Suprapubic skin (tissue), 4 donors: ENCODE measurements around the gene PDIK1L. TPM values are rescaled to one million over a fixed set of nuclear protein-coding genes. Genes with fewer than 3 reads are reported as not detected.

Experiments used
- DNase-seq, 2 donors: peaks; one replicate each; pipeline ENCODE4 v3.0.0-alpha.2; 2019; ENCODE audit warnings: low spot score in 2 of 2
- H3K27ac ChIP-seq: fragments of 200-600 bp; sonication (generic); one replicate; pipeline ENCODE4 v1.5.1; 2019
- H3K27me3 ChIP-seq: fragments of 200-600 bp; sonication (generic); one replicate; pipeline ENCODE4 v1.5.1; 2019
- H3K36me3 ChIP-seq: fragments of 200-600 bp; sonication (generic); one replicate; pipeline ENCODE4 v1.5.1; 2019
- H3K4me1 ChIP-seq: fragments of 200-600 bp; sonication (generic); one replicate; pipeline ENCODE4 v1.5.1; 2019
- H3K4me3 ChIP-seq: fragments of 200-600 bp; sonication (generic); one replicate; pipeline ENCODE4 v1.5.1; 2019; ENCODE audit warnings: mild to moderate bottlenecking
- H3K9me3 ChIP-seq: fragments of 200-600 bp; sonication (generic); one replicate; pipeline ENCODE4 v1.5.1; 2019
- EP300 ChIP-seq: sonication (generic); formaldehyde crosslinking; IDR thresholded peaks from one replicate; pipeline ENCODE4 v1.6.1; 2017; ENCODE audit warnings: antibody characterized with exemption
- POLR2A ChIP-seq, 2 donors: fragments of 450-650 bp; IDR thresholded peaks; one replicate each; pipeline ENCODE4 v1.6.1; 2017; ENCODE audit warnings: antibody characterized with exemption in 2 of 2, mild to moderate bottlenecking in 2 of 2, moderate library complexity in 2 of 2
- POLR2AphosphoS5 ChIP-seq, 3 donors: sonication (generic); formaldehyde crosslinking; IDR thresholded peaks; one replicate each; pipeline ENCODE4 v1.6.1; 2017; ENCODE audit warnings: antibody characterized with exemption in 3 of 3
- WGBS: methylation state at CpG from one replicate; pipeline ENCODE4 v1.1.5; 2018; 5-methylcytosine and 5-hydroxymethylcytosine counted together
- total RNA-seq, 4 donors: library from RNA; depleted of rRNA; stranded (reverse); fragments of >200 nt; gene quantifications; one replicate each; pipeline ENCODE4 v1.1.0, GENCODE V29; 2016
- TF ChIP-seq, protein P1 (sequence below), 2 donors: fragments of 200-600 bp in 1 of 2; fragments of 450-650 bp in 1 of 2; sonication (generic) in 1 of 2; IDR thresholded peaks; one replicate each; pipeline ENCODE4 v1.5.1; 2016 to 2019; ENCODE audit warnings: antibody characterized with exemption in 2 of 2, mild to moderate bottlenecking in 1 of 2, moderate library complexity in 1 of 2

PDIK1L gene
- total RNA-seq: 10 to 100 TPM in 2 of 4 donors, 1 to 10 TPM in 2; 9.1 to 14.1 (median 10.0) TPM

- Histone ChIP-seq H3K36me3 (peaks cover 4% of the 10 kb centered on the region), H3K4me3 (peak within 1 kb of the TSS; percentile 98), H3K27me3 (no peaks in the 10 kb centered on the region), H3K4me1 (peaks cover 25% of the 10 kb centered on the region), H3K9me3 (no peaks in the 10 kb centered on the region), H3K27ac (peak within 1 kb of the TSS; percentile 97)
- WGBS: under 1% methylated on average over 57 of the region's 96 CpGs
- DNase-seq: peak; percentile 93 to 95
- TF ChIP-seq, protein P1, sequence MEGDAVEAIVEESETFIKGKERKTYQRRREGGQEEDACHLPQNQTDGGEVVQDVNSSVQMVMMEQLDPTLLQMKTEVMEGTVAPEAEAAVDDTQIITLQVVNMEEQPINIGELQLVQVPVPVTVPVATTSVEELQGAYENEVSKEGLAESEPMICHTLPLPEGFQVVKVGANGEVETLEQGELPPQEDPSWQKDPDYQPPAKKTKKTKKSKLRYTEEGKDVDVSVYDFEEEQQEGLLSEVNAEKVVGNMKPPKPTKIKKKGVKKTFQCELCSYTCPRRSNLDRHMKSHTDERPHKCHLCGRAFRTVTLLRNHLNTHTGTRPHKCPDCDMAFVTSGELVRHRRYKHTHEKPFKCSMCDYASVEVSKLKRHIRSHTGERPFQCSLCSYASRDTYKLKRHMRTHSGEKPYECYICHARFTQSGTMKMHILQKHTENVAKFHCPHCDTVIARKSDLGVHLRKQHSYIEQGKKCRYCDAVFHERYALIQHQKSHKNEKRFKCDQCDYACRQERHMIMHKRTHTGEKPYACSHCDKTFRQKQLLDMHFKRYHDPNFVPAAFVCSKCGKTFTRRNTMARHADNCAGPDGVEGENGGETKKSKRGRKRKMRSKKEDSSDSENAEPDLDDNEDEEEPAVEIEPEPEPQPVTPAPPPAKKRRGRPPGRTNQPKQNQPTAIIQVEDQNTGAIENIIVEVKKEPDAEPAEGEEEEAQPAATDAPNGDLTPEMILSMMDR (IDR thresholded peaks at IDR 0.05): no peak
- TF ChIP-seq POLR2AphosphoS5 (IDR thresholded peaks at IDR 0.05) (peak in 2 of 3 donors; percentile 32 to 75), POLR2A (IDR thresholded peaks at IDR 0.05) (no peak), EP300 (no peak)
These were observed at the start of gene PDIK1L for GRCh38 chr1:26111530-26112406. TSS of gene PDIK1L (plus strand) at chr1:26111824. CDS start at chr1:26114309, 2,485 bp downstream.

DNA sequence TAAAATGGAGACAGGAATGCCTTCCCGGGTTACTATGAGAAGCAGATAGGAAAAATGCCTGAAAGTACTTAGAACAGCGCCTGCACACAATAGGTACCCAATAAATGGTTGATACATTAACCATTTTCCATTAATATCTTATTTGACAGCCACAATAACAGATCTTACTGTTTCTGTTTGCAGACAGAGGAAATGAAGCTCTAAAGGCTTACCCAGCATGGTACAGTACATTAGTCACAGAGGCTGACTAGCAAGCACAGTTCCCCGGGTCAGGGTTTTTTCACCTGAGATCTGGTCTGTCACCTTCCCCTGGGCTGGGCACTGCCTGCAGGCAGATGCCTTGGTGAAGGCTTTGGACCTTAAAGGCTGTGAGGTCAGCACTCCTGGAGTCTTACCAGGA, 47.1 kb upstream of the PDIK1L start:
- TF ChIP-seq POLR2AphosphoS5 (IDR thresholded peaks at IDR 0.05): no peak
- no peak for TF ChIP-seq EP300
- TF ChIP-seq POLR2A (IDR thresholded peaks at IDR 0.05): no peak
- TF ChIP-seq, protein P1 (IDR thresholded peaks at IDR 0.05): no peak
- H3K9me3 ChIP-seq: no peaks in the 10 kb centered on the region
- WGBS: 70% methylated on average over 3 of the region's 3 CpGs
- peaks cover 17% of the 10 kb centered on the region for H3K27me3 ChIP-seq
- DNase-seq: no peak
- no peak overlapping the region for H3K4me3 ChIP-seq
- H3K4me1 ChIP-seq: no peaks in the 10 kb centered on the region
- H3K27ac ChIP-seq: no peak overlapping the region
- H3K36me3 ChIP-seq: peaks cover 2% of the 10 kb centered on the region

DNA sequence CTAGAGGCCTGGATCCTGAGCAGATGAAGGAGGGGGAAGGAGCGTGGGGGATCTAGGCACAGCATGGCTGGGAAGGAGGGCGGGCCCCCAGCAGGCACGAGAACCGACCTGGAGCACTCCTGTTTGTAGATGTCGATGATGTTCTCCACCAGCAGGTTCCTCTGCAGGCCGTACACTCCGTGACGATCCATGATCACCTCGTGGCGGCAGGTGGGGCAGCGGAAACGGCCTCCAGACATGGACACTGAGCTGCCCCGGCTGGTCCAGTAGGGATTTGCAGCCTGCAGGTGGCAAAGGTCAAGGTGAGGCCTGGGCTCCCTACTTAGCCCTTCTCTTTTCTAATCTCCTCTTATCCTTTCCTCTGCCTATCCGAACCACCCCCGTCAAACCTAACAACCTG, 45.5 kb upstream of the PDIK1L start:
- no peaks in the 10 kb centered on the region for H3K4me1 ChIP-seq
- H3K27me3 ChIP-seq: peaks cover 22% of the 10 kb centered on the region
- H3K4me3 ChIP-seq: peak overlapping the region; percentile 17
- no peak for TF ChIP-seq POLR2A (IDR thresholded peaks at IDR 0.05)
- TF ChIP-seq POLR2AphosphoS5 (IDR thresholded peaks at IDR 0.05): no peak
- TF ChIP-seq, protein P1 (IDR thresholded peaks at IDR 0.05): no peak
- no peak for TF ChIP-seq EP300
- no peaks in the 10 kb centered on the region for H3K9me3 ChIP-seq
- H3K27ac ChIP-seq: no peak overlapping the region
- WGBS: 78% methylated on average over 15 of the region's 15 CpGs
- no peak for DNase-seq
- peaks cover under 1% of the 10 kb centered on the region for H3K36me3 ChIP-seq

- Histone ChIP-seq H3K27me3 (peaks cover 26% of the 10 kb centered on the region), H3K9me3 (no peaks in the 10 kb centered on the region), H3K36me3 (no peaks in the 10 kb centered on the region), H3K4me1 (no peaks in the 10 kb centered on the region), H3K4me3 (peak overlapping the region; percentile 17), H3K27ac (no peak overlapping the region)
- TF ChIP-seq POLR2A (IDR thresholded peaks at IDR 0.05): no peak
- WGBS: 77% methylated on average over 4 of the region's 4 CpGs
- no peak for DNase-seq
These were observed 44.8 kb upstream of the PDIK1L start for GRCh38 chr1:26066857-26067256.

GRCh38 chr1:26067432-26067911, 44.2 kb upstream of the PDIK1L start, which contains the start of gene TRIM63:
TSS of gene TRIM63 (minus strand) at chr1:26067630. CDS start at chr1:26067494, 136 bp downstream.
- no peak for DNase-seq
- WGBS: 62% methylated on average over 9 of the region's 9 CpGs

DNA sequence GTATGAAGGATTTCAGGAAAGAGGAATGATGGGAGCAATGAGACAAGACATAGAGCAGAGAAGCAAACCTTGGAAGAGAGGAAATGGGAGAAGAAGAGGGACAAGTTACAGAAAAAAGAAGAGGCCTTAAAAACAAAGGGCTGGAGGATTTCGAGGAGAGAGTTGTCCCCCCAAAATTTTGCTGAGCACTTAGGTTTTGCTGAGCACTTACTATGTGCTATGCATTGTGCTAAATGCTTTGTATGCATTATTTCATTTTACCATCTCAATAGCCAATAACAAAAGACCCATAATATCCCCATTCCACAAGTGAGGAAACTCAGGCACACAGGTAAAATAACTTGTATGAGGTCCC, 41.7 kb upstream of the PDIK1L start:
- Histone ChIP-seq H3K4me1 (no peaks in the 10 kb centered on the region), H3K9me3 (no peaks in the 10 kb centered on the region)
- 74% methylated on average over 1 of the region's 1 CpG for WGBS

More at GRCh38 chr1:26067432-26067911, 44.2 kb upstream of the PDIK1L start, which contains the start of gene TRIM63:
- no peaks in the 10 kb centered on the region for H3K36me3 ChIP-seq
- H3K9me3 ChIP-seq: no peaks in the 10 kb centered on the region
- no peak within 1 kb of the TSS for H3K27ac ChIP-seq
- peak within 1 kb of the TSS; percentile 17 for H3K4me3 ChIP-seq
- TF ChIP-seq EP300 (no peak), POLR2AphosphoS5 (IDR thresholded peaks at IDR 0.05) (no peak), POLR2A (IDR thresholded peaks at IDR 0.05) (no peak)
- H3K27me3 ChIP-seq: peaks cover 26% of the 10 kb centered on the region
- no peaks in the 10 kb centered on the region for H3K4me1 ChIP-seq

More for the DNA sequence above, 41.7 kb upstream of the PDIK1L start:
- H3K36me3 ChIP-seq: no peaks in the 10 kb centered on the region
- H3K4me3 ChIP-seq: no peak overlapping the region
- TF ChIP-seq, protein P1 (IDR thresholded peaks at IDR 0.05): no peak
- TF ChIP-seq POLR2A (IDR thresholded peaks at IDR 0.05): no peak
- TF ChIP-seq POLR2AphosphoS5 (IDR thresholded peaks at IDR 0.05): no peak
- TF ChIP-seq EP300: no peak
- no peak for DNase-seq
- peaks cover 36% of the 10 kb centered on the region for H3K27me3 ChIP-seq
- H3K27ac ChIP-seq: no peak overlapping the region
